A549 treated with dexamethasone at 1 μM for 4 hours (cell line): ENCODE data around the gene ZNF507. TPM values are rescaled to one million over a fixed set of nuclear protein-coding genes. Genes with fewer than 3 reads are reported as not detected.

Experiments used
- total RNA-seq: library from RNA; stranded (reverse); fragments of 200-300 nt; extraction: Qiagen RNA extraction; gene quantifications from 5 replicates; pipeline ENCODE4 v1.2.3, GENCODE V29; 2022

ZNF507 gene
- 13.7 to 23.6 TPM (median 19.2 TPM) in 5 replicates for total RNA-seq

DNA sequence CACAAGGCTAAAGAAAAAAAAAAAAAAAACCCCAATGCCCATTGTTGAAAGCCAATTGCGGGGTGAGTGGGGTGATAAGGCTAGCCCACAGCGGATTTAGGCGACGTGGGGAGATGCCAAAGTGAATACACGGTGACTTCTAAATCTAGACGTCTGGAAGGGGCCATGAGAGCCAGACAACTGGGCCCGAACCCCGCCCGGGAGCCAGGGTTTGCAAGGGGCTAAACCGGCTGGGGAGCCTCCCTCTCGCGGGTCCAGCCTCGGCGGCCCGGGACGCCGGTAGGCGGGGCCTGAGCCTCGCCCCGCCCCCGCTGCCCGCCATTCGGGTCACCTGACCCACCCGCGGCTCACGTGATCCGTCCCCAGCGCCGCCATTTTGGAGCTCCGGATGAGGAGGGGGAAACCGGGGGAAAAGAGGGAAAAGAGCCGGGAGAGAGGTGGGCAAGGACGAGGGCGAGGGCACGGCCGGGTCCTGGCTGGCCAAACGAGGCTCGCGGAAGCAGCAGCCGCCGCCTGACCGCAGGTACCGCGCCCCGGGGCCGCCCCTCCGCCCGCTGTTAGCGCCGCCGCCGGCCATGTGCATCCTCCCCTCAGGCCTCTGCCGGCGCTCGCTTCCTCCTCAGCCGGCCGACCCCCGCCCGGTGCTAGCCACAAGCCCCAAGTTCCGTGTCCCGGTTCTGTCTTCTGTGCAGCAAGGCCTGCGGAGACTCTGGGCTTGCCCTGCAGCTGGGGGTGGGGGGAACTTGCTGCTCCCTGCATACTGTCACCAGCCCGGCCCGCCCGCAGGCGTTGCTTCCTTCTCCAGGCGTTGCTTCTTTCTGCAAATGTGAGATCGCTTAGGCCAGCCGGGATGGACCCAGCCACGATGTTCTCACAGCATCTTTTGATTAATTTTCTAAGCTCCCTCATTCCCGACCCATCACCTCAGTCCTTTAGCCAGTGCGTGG, at the start of gene ZNF507:
Gene ZNF507 (plus strand): TSS at position 350 of the 947 bp plus-strand sequence. CDS start 7,221 bp downstream, outside the sequence.

DNA sequence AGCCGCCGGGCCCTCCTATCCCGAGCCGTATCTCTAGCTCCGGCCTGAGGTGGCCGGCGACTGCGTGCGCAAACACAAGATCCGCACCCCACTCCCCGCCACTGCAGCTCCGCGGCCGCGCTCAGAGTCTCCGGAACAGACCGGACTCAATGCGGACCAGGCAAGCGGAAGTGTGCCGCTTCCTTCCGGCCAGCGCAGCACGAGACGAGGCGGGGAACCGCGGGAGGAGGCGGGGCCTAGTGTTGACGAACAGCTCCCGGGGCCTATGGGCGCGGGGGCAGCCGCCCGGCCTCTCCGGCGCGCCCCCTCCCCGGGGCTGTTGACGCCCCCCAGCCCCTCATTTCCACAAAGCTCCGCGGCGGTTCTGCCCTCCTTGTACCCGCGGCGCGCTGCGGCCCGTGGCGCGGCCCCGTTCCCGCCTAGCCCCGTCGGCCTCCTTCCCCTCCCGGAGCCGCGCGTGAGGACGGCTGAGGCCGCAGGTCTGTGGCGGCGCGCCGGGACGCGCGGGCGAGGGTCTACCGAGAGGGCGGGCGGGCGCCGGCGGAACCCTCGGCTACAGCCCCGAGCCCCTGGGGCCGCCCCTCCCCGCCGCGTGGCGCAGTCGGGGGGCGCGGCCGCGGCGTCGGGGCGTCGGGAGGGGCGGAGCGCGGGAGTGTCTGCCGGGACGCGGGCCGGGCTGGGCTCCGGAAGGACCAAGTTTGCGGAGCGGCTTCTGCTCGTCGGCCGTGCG, 60.2 kb downstream of the ZNF507 start, which contains the start of gene DPY19L3:
Gene DPY19L3 (plus strand): TSS at position 340 of the 730 bp plus-strand sequence. CDS start 2,484 bp downstream, outside the sequence.

Other genes with a start within 250 kb of the ZNF507 start
- gene DPY19L3, start 60.2 kb downstream of the ZNF507 start, total RNA-seq = 9.2 to 19.6 TPM (median 15.7 TPM) in 5 replicates
- gene PDCD5, start 235.6 kb downstream of the ZNF507 start, total RNA-seq = 414 to 502 TPM (median 437 TPM) in 5 replicates